Fibroblast of mammary gland (primary cell): ENCODE data around the gene CARD14.

Source experiments
- DNase-seq: peaks from one replicate; pipeline ENCODE4 v3.0.0-alpha.2; 2010; ENCODE audit warnings: low read depth
- H3K4me3 ChIP-seq: 2 replicates; pipeline ENCODE4 v1.5.1; 2011; ENCODE audit warnings: low read depth, mild to moderate bottlenecking, low read length, moderate library complexity; ENCODE audit not compliant: control insufficient read depth
- TF ChIP-seq, protein P1 (sequence below): conservative IDR thresholded peaks from 2 replicates; pipeline ENCODE4 v1.5.1; 2011; ENCODE audit warnings: low read depth, low read length, inconsistent platforms; ENCODE audit not compliant: control insufficient read depth, insufficient read depth

CARD14 gene

DNA sequence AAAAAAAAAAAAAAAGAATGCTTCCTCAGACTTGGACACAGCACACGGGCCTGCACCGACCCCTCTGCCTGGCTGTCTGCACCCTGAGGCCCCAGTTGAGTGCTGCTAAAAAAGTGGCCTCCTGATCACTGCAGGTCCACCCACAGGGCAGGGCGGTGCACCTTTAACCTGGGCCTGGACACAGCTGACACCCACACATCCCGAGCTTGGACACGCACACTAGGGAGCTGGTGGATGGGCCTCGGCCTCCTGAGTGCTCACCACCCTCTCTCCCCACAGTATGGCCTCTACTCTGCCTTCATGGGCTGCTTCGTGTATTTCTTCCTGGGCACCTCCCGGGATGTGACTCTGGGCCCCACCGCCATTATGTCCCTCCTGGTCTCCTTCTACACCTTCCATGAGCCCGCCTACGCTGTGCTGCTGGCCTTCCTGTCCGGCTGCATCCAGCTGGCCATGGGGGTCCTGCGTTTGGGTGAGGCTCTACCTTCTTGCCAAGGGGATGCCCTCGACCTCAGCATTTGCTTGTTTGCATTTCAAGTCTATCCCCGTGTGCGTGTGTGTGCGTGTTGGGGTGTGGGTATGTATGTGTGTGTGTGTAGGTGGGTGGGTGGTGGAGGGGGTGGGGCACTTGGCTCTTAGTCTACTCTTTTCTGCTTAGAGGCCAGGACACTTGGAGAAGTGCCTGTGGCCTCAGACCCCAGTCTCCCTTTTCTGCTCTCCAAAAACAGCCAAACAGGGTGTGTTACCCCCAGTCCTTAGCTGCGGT lies 52.7 kb downstream of the CARD14 start:
- TF ChIP-seq, protein P1, sequence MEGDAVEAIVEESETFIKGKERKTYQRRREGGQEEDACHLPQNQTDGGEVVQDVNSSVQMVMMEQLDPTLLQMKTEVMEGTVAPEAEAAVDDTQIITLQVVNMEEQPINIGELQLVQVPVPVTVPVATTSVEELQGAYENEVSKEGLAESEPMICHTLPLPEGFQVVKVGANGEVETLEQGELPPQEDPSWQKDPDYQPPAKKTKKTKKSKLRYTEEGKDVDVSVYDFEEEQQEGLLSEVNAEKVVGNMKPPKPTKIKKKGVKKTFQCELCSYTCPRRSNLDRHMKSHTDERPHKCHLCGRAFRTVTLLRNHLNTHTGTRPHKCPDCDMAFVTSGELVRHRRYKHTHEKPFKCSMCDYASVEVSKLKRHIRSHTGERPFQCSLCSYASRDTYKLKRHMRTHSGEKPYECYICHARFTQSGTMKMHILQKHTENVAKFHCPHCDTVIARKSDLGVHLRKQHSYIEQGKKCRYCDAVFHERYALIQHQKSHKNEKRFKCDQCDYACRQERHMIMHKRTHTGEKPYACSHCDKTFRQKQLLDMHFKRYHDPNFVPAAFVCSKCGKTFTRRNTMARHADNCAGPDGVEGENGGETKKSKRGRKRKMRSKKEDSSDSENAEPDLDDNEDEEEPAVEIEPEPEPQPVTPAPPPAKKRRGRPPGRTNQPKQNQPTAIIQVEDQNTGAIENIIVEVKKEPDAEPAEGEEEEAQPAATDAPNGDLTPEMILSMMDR, result no peak
- DNase-seq, result no peak
- H3K4me3 ChIP-seq, result no peak overlapping the region

DNA sequence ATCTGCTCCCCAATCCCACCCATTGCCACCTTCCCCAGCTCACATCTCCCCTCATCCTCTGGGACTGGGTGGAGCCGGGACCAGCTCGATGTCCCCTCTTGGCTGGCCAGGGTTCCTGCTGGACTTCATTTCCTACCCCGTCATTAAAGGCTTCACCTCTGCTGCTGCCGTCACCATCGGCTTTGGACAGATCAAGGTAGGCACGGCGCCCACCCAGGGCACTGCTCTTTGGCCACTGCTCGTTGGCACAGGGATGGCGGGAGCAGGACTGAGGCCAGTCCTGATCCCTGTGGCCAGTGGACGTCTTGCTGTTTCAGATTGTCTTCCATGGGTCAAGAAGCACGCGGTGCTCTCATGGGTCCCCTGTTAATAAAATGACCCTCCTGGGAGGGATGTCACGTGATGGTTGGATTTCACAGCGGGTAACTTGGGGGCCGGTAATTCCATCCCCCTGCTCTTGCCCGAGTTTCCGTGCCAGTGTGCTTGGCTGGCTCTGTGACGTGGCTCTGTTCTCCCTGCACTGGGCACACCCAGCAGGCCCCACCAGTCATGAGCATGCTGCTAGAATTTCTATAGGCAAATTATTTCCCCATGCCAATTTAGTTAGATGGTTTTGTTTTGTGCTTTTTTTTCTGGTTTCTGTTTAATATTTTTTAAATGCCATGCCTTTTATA lies 53.4 kb downstream of the CARD14 start:
- no peak overlapping the region for H3K4me3 ChIP-seq
- TF ChIP-seq, protein P1, result no peak
- DNase-seq, result no peak

DNA sequence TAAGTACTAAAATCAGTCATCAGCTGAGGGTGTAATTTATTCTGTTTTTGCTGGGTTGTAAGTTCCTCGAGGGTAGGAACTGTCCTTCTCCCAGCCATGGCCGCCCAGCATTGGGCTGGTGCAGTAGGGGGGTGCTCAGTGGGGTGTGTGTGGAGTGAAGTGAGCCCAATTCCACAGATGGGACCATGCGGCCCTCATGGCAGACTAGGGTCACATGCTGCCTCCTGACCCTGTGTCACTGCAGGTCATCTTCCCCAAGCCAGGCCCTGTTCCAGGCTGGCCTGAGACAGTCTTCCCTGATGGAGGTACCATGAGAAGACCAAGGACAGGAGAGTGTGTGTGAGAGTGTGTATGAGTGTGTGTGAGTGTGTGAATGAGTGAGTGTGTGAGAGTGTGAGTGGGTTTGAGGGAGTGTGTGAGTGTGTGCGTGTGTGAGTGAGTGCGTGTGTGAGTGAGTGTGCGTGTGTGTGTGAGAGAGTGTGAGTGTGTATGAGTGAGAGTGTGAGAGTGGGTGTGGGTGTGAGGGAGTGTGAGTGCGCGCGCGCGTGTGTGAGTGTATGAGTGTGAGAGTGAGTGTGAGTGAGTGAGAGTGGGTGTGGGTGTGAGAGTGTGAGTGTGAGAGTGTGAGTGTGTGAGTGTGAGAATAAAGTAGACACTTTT lies 54.1 kb downstream of the CARD14 start:
- H3K4me3 ChIP-seq, result no peak overlapping the region
- DNase-seq, result no peak
- TF ChIP-seq, protein P1, result no peak

DNA sequence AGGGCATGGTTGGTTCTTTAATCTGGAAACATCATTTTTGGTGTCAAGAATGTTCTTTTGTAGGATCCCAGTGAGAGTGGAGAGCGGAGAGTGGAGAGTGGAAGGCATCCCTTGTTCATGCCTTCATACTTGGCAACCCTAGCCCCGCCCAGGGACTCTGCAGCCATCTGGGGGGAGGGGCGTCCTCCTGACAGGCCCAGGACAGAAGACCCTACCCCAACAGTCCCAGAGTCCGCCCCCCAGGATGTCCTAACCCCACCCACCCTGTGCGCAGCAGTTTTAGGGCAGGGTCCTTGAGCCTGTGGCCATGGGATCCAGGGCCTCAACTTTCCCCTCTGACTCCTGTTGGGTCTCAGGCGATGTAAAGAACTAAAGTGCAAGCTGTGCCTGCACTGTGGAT lies 54.9 kb downstream of the CARD14 start:
- no peak overlapping the region for H3K4me3 ChIP-seq
- TF ChIP-seq, protein P1, result no peak
- DNase-seq, result no peak

DNA sequence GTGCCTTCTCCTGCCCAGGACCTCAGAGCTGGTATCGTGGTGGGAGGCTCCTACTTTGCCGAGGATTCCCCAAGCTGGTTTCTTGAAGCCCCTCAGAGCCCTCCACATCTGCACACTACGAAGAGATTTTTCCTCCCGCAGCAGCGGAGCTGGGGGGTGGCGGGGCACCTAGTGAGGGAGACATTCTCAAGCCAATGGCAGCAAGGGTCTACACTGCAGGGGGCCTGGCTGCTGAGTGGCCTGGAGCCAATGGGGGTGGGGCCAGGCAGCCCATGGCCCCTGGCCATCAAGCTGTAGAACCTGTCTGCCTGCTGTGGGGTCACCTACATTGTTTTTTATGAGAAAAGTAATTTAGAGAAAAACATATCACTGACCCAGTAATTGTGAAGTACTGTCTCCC lies 55.4 kb downstream of the CARD14 start:
- no peak for DNase-seq
- H3K4me3 ChIP-seq, result no peak overlapping the region
- TF ChIP-seq, protein P1, result no peak

DNA sequence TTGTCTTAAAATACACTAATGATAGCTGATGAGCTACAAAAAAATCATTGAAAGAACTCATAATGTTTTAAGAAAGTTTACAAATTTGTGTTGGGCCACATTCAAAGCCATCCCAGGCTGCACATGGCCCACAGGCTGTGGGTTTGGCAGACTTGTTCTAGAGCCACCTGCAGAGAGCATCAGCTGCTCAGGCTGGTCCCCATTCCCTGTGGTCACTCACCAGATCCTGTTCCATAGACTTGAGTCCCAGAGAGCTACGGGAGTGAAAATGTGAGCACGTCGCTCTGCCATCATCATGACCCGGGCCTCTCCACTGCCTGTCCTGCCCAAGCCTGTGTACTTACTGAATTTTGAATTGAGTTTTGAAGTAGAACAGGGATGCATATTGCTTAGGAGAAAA lies 57.3 kb downstream of the CARD14 start:
- H3K4me3 ChIP-seq, result no peak overlapping the region
- TF ChIP-seq, protein P1, result no peak
- DNase-seq, result no peak
